ENCODE data around the gene ELP2.
"Not testable (repeated sequence)": the region's sequence is repeated elsewhere in the genome, so short reads cannot be mapped to it uniquely, and the experiment has no call there.

The ELP2 gene

GRCh38 chr18:36129300-36130038 is at the start of gene ELP2, which contains the start of gene SLC39A6:
ELP2 (plus strand) TSS chr18:36129899; CDS start chr18:36129934, 35 bp downstream.
SLC39A6 (minus strand) TSS chr18:36129340; CDS start chr18:36127007, 2,333 bp downstream.
- peak; percentile 100 for DNase-seq (ENCODE audit: low spot score)

GRCh38 chr18:36081118-36081517 is 48.6 kb upstream of the ELP2 start:
- not testable (repeated sequence) for DNase-seq (ENCODE audit: low spot score)

- DNase-seq (ENCODE audit: low spot score), result no peak
These were observed 46.0 kb upstream of the ELP2 start for GRCh38 chr18:36083729-36084128.

- no peak for DNase-seq (ENCODE audit: low spot score)
These were observed 44.5 kb upstream of the ELP2 start for GRCh38 chr18:36085195-36085594.

- no peak for DNase-seq (ENCODE audit: low spot score)
These were observed 43.5 kb upstream of the ELP2 start for GRCh38 chr18:36086186-36086585.

- no peak for DNase-seq (ENCODE audit: low spot score)
These were observed 41.4 kb upstream of the ELP2 start for GRCh38 chr18:36088256-36088655.

- no peak for DNase-seq (ENCODE audit: low spot score)
These were observed 40.7 kb upstream of the ELP2 start for GRCh38 chr18:36089001-36089400.

GRCh38 chr18:36092116-36092515 is 37.6 kb upstream of the ELP2 start:
- DNase-seq (ENCODE audit: low spot score), result not testable (repeated sequence)

- no peak for DNase-seq (ENCODE audit: low spot score)
These were observed 35.3 kb upstream of the ELP2 start for GRCh38 chr18:36094431-36094830.

- peak; percentile 44 for DNase-seq (ENCODE audit: low spot score)
These were observed 33.7 kb upstream of the ELP2 start for GRCh38 chr18:36095936-36096519.

- no peak for DNase-seq (ENCODE audit: low spot score)
These were observed 32.7 kb upstream of the ELP2 start for GRCh38 chr18:36096955-36097354.

GRCh38 chr18:36099311-36099710 is 30.4 kb upstream of the ELP2 start:
- no peak for DNase-seq (ENCODE audit: low spot score)

GRCh38 chr18:36101943-36102342 is 27.8 kb upstream of the ELP2 start:
- no peak for DNase-seq (ENCODE audit: low spot score)

- no peak for DNase-seq (ENCODE audit: low spot score)
These were observed 24.9 kb upstream of the ELP2 start for GRCh38 chr18:36104749-36105148.

- DNase-seq (ENCODE audit: low spot score), result no peak
These were observed 22.2 kb upstream of the ELP2 start for GRCh38 chr18:36107477-36107876.

- DNase-seq (ENCODE audit: low spot score), result no peak
These were observed 21.5 kb upstream of the ELP2 start for GRCh38 chr18:36108196-36108595.

- DNase-seq (ENCODE audit: low spot score), result no peak
These were observed 21.1 kb upstream of the ELP2 start for GRCh38 chr18:36108601-36109000.

- DNase-seq (ENCODE audit: low spot score), result no peak
These were observed 20.0 kb upstream of the ELP2 start for GRCh38 chr18:36109737-36110136.

GRCh38 chr18:36112302-36112701 is 17.4 kb upstream of the ELP2 start:
- DNase-seq (ENCODE audit: low spot score), result no peak

- no peak for DNase-seq (ENCODE audit: low spot score)
These were observed 15.4 kb upstream of the ELP2 start for GRCh38 chr18:36114251-36114650.

GRCh38 chr18:36114738-36115137 is 15.0 kb upstream of the ELP2 start:
- DNase-seq (ENCODE audit: low spot score), result no peak

GRCh38 chr18:36116771-36117170 is 12.9 kb upstream of the ELP2 start:
- not testable (repeated sequence) for DNase-seq (ENCODE audit: low spot score)

GRCh38 chr18:36120297-36120696 is 9.4 kb upstream of the ELP2 start:
- no peak for DNase-seq (ENCODE audit: low spot score)

- no peak for DNase-seq (ENCODE audit: low spot score)
These were observed 4.9 kb upstream of the ELP2 start for GRCh38 chr18:36124841-36125240.
